Measurements from ENCODE around the gene DPP4.

- TF ChIP-seq, protein P1, sequence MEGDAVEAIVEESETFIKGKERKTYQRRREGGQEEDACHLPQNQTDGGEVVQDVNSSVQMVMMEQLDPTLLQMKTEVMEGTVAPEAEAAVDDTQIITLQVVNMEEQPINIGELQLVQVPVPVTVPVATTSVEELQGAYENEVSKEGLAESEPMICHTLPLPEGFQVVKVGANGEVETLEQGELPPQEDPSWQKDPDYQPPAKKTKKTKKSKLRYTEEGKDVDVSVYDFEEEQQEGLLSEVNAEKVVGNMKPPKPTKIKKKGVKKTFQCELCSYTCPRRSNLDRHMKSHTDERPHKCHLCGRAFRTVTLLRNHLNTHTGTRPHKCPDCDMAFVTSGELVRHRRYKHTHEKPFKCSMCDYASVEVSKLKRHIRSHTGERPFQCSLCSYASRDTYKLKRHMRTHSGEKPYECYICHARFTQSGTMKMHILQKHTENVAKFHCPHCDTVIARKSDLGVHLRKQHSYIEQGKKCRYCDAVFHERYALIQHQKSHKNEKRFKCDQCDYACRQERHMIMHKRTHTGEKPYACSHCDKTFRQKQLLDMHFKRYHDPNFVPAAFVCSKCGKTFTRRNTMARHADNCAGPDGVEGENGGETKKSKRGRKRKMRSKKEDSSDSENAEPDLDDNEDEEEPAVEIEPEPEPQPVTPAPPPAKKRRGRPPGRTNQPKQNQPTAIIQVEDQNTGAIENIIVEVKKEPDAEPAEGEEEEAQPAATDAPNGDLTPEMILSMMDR (IDR thresholded peaks at IDR 0.05), result no peak
- no peak for TF ChIP-seq POLR2A (IDR thresholded peaks at IDR 0.05)
Measured at GRCh38 chr2:162053808-162054155, 20.2 kb downstream of the DPP4 start.
